WTC11 (cell line): ENCODE measurements around the gene MKLN1. TPM values are rescaled to one million over a fixed set of nuclear protein-coding genes. Genes with fewer than 3 reads are reported as not detected.

Source experiments
- ATAC-seq: fragments of 200-7000 bp; cut with Tn5 transposase; 2 replicates; pipeline ENCODE4 v1.10.0; 2021; ENCODE audit warnings: mild to moderate bottlenecking, moderate library complexity
- CTCF ChIA-PET: fragments of 300-600 bp; sonication (Branson Sonifier 250); formaldehyde crosslinking; loops from one replicate; lab custom pipeline; 2021; ENCODE audit warnings: antibody characterized with exemption; lab: Charles Lee
- POLR2A ChIA-PET: fragments of 350-600 bp; sonication (Branson Sonifier 250); formaldehyde crosslinking; loops from one replicate; lab custom pipeline; 2021; ENCODE audit warnings: antibody characterized with exemption; lab: Charles Lee
- DNase-seq: peaks from one replicate; pipeline ENCODE4 v3.0.0; 2021; ENCODE audit warnings: low spot score
- H3K27ac Mint-ChIP-seq: 2 replicates; pipeline ENCODE4 v1.8.0; 2021; ENCODE audit warnings: mixed read lengths
- H3K27me3 Mint-ChIP-seq: 2 replicates; pipeline ENCODE4 v1.8.0; 2021; ENCODE audit warnings: low read depth, mild to moderate bottlenecking, moderate library complexity, mixed read lengths
- H3K36me3 Mint-ChIP-seq: 2 replicates; pipeline ENCODE4 v1.8.0; 2021; ENCODE audit warnings: mixed read lengths
- H3K4me1 Mint-ChIP-seq: 2 replicates; pipeline ENCODE4 v1.8.0; 2022; ENCODE audit warnings: mixed read lengths
- H3K4me3 Mint-ChIP-seq: 2 replicates; pipeline ENCODE4 v1.8.0; 2021; ENCODE audit warnings: mild to moderate bottlenecking, moderate library complexity, mixed read lengths
- H3K9me3 Mint-ChIP-seq: 2 replicates; pipeline ENCODE4 v1.8.0; 2021; ENCODE audit warnings: mixed read lengths
- AFF4 ChIP-seq: sonication (generic); formaldehyde crosslinking; IDR thresholded peaks from 2 replicates; pipeline ENCODE4 v1.8.1; 2023; ENCODE audit warnings: mild to moderate bottlenecking, missing genetic modification reagents, borderline replicate concordance
- CREB1 ChIP-seq: sonication (generic); formaldehyde crosslinking; IDR thresholded peaks from 2 replicates; pipeline ENCODE4 v1.8.0; 2023; ENCODE audit warnings: mild to moderate bottlenecking, missing genetic modification reagents
- GRHL2 ChIP-seq: fragments of 250-450 bp; sonication (Bioruptor Pico); IDR thresholded peaks from 2 replicates; pipeline ENCODE4 v1.8.0; 2022; ENCODE audit warnings: mild to moderate bottlenecking, moderate library complexity; ENCODE audit not compliant: insufficient replicate concordance, severe bottlenecking
- GTF2I ChIP-seq: fragments of 250-450 bp; sonication (Bioruptor Pico); conservative IDR thresholded peaks from 2 replicates; pipeline ENCODE4 v1.4.0; 2021; ENCODE audit warnings: mild to moderate bottlenecking
- HMGA2 ChIP-seq: fragments of 250-450 bp; sonication (Bioruptor Pico); IDR thresholded peaks from 2 replicates; pipeline ENCODE4 v1.4.0; 2021; ENCODE audit warnings: mild to moderate bottlenecking, moderate library complexity
- IRF1 ChIP-seq: sonication (generic); formaldehyde crosslinking; IDR thresholded peaks from 2 replicates; pipeline ENCODE4 v1.8.0; 2023; ENCODE audit warnings: missing genetic modification reagents
- JAZF1 ChIP-seq: fragments of 250-450 bp; sonication (Bioruptor Pico); IDR thresholded peaks from 2 replicates; pipeline ENCODE4 v1.9.0; 2021; ENCODE audit warnings: moderate library complexity, mild to moderate bottlenecking, inconsistent platforms
- NFATC4 ChIP-seq: fragments of 250-450 bp; sonication (Bioruptor Pico); IDR thresholded peaks from 2 replicates; pipeline ENCODE4 v1.9.0; 2021; ENCODE audit warnings: mild to moderate bottlenecking
- NFYB ChIP-seq: sonication (generic); formaldehyde crosslinking; conservative IDR thresholded peaks from 2 replicates; pipeline ENCODE4 v1.8.0; 2022; ENCODE audit warnings: low read depth, missing genetic modification reagents
- NR3C1 ChIP-seq: sonication (generic); formaldehyde crosslinking; conservative IDR thresholded peaks from 2 replicates; pipeline ENCODE4 v1.8.1; 2023; ENCODE audit warnings: low read depth, mild to moderate bottlenecking, missing genetic modification reagents
- TCF7 ChIP-seq: sonication (generic); formaldehyde crosslinking; IDR thresholded peaks from 2 replicates; pipeline ENCODE4 v1.8.0; 2022; ENCODE audit warnings: mild to moderate bottlenecking, low read depth, missing genetic modification reagents, moderate library complexity
- TEAD1 ChIP-seq: sonication (generic); formaldehyde crosslinking; IDR thresholded peaks from 2 replicates; pipeline ENCODE4 v1.8.0; 2022; ENCODE audit warnings: mild to moderate bottlenecking, missing genetic modification reagents
- ZBTB21 ChIP-seq: sonication (generic); formaldehyde crosslinking; IDR thresholded peaks from 2 replicates; pipeline ENCODE4 v1.8.1; 2023; ENCODE audit warnings: mild to moderate bottlenecking, missing genetic modification reagents, borderline replicate concordance
- ZNF416 ChIP-seq: fragments of 250-450 bp; sonication (Bioruptor Pico); IDR thresholded peaks from 2 replicates; pipeline ENCODE4 v1.9.0; 2021; ENCODE audit warnings: mild to moderate bottlenecking, inconsistent platforms
- ZNF671 ChIP-seq: fragments of 250-450 bp; sonication (Bioruptor Pico); IDR thresholded peaks from 2 replicates; pipeline ENCODE4 v1.8.0; 2021; ENCODE audit warnings: mild to moderate bottlenecking
- total RNA-seq: library from RNA; stranded (reverse); gene quantifications from 3 replicates; pipeline ENCODE4 v1.2.3, GENCODE V29; 2021
- TF ChIP-seq, protein P1 (sequence below): sonication (generic); formaldehyde crosslinking; IDR thresholded peaks from 2 replicates; pipeline ENCODE4 v1.8.0; 2022; ENCODE audit warnings: mild to moderate bottlenecking, missing genetic modification reagents
- TF ChIP-seq, protein P2 (sequence below): sonication (generic); formaldehyde crosslinking; IDR thresholded peaks from 2 replicates; pipeline ENCODE4 v1.8.1; 2022; ENCODE audit warnings: low read depth, missing genetic modification reagents, borderline replicate concordance
- TF ChIP-seq, protein P3 (sequence below): fragments of 250-450 bp; sonication (Bioruptor Pico); IDR thresholded peaks from 2 replicates; pipeline ENCODE4 v1.9.0; 2021; ENCODE audit warnings: mild to moderate bottlenecking

The MKLN1 gene
- total RNA-seq, 1 experiment from 2014 or later = 37.6 TPM

GRCh38 chr7:131518626-131519025 lies 190.9 kb downstream of the MKLN1 start:
- Mint-ChIP-seq H3K9me3 (no peaks in the 10 kb centered on the region), H3K27ac (peak overlapping the region; percentile 52; the same call in 1 of the 2 replicates), H3K36me3 (peaks cover 4% of the 10 kb centered on the region; the same call in 1 of the 2 replicates), H3K27me3 (no peaks in the 10 kb centered on the region), H3K4me3 (no peak overlapping the region), H3K4me1 (peaks cover 83% of the 10 kb centered on the region)
- CTCF ChIA-PET = interaction anchor here (0.6 to 1.4 kb wide), 4 partner anchors 27 to 136 kb away, joined by 3 to 5 read pairs (median 3); no protein-coding TSS in a partner anchor
- no peak for DNase-seq
- ATAC-seq = no peak; the same call in 1 of the 2 replicates
- POLR2A ChIA-PET = no interaction called here
- TF ChIP-seq, protein P1, sequence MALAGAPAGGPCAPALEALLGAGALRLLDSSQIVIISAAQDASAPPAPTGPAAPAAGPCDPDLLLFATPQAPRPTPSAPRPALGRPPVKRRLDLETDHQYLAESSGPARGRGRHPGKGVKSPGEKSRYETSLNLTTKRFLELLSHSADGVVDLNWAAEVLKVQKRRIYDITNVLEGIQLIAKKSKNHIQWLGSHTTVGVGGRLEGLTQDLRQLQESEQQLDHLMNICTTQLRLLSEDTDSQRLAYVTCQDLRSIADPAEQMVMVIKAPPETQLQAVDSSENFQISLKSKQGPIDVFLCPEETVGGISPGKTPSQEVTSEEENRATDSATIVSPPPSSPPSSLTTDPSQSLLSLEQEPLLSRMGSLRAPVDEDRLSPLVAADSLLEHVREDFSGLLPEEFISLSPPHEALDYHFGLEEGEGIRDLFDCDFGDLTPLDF = no peak
- TF ChIP-seq, protein P2, sequence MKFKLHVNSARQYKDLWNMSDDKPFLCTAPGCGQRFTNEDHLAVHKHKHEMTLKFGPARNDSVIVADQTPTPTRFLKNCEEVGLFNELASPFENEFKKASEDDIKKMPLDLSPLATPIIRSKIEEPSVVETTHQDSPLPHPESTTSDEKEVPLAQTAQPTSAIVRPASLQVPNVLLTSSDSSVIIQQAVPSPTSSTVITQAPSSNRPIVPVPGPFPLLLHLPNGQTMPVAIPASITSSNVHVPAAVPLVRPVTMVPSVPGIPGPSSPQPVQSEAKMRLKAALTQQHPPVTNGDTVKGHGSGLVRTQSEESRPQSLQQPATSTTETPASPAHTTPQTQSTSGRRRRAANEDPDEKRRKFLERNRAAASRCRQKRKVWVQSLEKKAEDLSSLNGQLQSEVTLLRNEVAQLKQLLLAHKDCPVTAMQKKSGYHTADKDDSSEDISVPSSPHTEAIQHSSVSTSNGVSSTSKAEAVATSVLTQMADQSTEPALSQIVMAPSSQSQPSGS (CRISPR knock-in tag) = no peak
- TF ChIP-seq ZNF671 (CRISPR knock-in tag) (no peak), JAZF1 (CRISPR knock-in tag) (no peak), NR3C1 (CRISPR knock-in tag) (no peak), HMGA2 (no peak), AFF4 (CRISPR knock-in tag) (no peak), NFYB (CRISPR knock-in tag) (no peak), NFATC4 (no peak), CREB1 (no peak), GRHL2 (CRISPR knock-in tag) (no peak), TCF7 (CRISPR knock-in tag) (no peak), ZBTB21 (CRISPR knock-in tag) (no peak), GTF2I (CRISPR knock-in tag) (no peak), ZNF416 (CRISPR knock-in tag) (no peak)
- TF ChIP-seq, protein P3, sequence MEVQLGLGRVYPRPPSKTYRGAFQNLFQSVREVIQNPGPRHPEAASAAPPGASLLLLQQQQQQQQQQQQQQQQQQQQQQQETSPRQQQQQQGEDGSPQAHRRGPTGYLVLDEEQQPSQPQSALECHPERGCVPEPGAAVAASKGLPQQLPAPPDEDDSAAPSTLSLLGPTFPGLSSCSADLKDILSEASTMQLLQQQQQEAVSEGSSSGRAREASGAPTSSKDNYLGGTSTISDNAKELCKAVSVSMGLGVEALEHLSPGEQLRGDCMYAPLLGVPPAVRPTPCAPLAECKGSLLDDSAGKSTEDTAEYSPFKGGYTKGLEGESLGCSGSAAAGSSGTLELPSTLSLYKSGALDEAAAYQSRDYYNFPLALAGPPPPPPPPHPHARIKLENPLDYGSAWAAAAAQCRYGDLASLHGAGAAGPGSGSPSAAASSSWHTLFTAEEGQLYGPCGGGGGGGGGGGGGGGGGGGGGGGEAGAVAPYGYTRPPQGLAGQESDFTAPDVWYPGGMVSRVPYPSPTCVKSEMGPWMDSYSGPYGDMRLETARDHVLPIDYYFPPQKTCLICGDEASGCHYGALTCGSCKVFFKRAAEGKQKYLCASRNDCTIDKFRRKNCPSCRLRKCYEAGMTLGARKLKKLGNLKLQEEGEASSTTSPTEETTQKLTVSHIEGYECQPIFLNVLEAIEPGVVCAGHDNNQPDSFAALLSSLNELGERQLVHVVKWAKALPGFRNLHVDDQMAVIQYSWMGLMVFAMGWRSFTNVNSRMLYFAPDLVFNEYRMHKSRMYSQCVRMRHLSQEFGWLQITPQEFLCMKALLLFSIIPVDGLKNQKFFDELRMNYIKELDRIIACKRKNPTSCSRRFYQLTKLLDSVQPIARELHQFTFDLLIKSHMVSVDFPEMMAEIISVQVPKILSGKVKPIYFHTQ (CRISPR knock-in tag) = no peak
- TF ChIP-seq, all 79 proteins: peak for 0

DNA sequence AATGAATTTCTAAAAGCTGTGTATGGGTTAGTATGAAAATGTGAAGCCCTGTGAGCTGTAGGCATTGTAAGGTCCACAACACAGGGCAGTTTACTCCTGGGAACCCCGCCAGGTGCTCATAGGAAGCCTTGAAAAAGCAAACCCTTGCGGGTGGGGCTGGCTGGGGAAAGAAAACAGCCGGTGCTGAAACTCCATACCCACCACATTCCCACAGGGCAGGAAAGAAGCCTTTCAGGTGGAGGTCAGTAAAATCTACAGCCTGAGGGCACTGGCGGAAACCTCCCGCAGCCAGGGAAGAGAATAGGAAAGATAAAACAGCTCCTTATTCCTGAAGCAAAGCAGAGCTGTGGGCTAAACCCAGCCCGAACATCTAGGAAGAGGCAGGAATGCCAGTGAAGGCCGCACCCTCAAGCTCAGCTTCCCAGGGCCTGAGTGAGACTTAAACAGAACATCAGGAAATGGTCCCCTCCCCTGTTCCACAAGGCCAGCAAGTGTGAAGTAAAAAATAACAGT lies 194.0 kb downstream of the MKLN1 start:
- ChIA-PET CTCF (interaction anchor here (0.6 to 3.9 kb wide), 3 partner anchors 25 to 649 kb away, joined by 3 to 22 read pairs (median 3); no protein-coding TSS in a partner anchor), POLR2A (interaction anchor here (0.5 to 0.9 kb wide), 3 partner anchors 25 to 796 kb away, joined by 3 to 6 read pairs (median 3); no protein-coding TSS in a partner anchor)
- H3K4me1 Mint-ChIP-seq = peaks cover 87% of the 10 kb centered on the region
- no peaks in the 10 kb centered on the region for H3K9me3 Mint-ChIP-seq
- H3K27me3 Mint-ChIP-seq = no peaks in the 10 kb centered on the region
- DNase-seq (peak; percentile 41), ATAC-seq (peak; percentile 80)
- TF ChIP-seq TEAD1 (CRISPR knock-in tag) (0 out of 2 replicates have a peak, but pooled peaks have one; percentile 13), TCF7 (CRISPR knock-in tag) (no peak), IRF1 (CRISPR knock-in tag) (no peak)
- H3K4me3 Mint-ChIP-seq = peak overlapping the region; percentile 46
- H3K27ac Mint-ChIP-seq = peak overlapping the region; percentile 89
- peaks cover 8% of the 10 kb centered on the region for H3K36me3 Mint-ChIP-seq
